ENCODE results near the gene MYO18A.

- TF ChIP-seq CTCF (IDR thresholded peaks at IDR 0.05) (no peak), EP300 (IDR thresholded peaks at IDR 0.05) (no peak)
Measured at GRCh38 chr17:29162909-29163341, 17.3 kb downstream of the MYO18A start.

Measured in tibial nerve (tissue), 4 donors.